Retina (tissue), 1 donor: ENCODE data around the gene CDX2.

Experiments used
- DNase-seq: peaks from one replicate; pipeline ENCODE4 v3.0.0-alpha.2; 2016

Gene CDX2

GRCh38 chr13:27915301-27916207, 53.6 kb downstream of the CDX2 start:
- no peak for DNase-seq

GRCh38 chr13:27913160-27913559, 56.0 kb downstream of the CDX2 start:
- DNase-seq, result no peak

- no peak for DNase-seq
Observed at GRCh38 chr13:27911521-27911920, 57.6 kb downstream of the CDX2 start.
